ENCODE measurements around the gene ACOX3. TPM values are rescaled to one million over a fixed set of nuclear protein-coding genes. Genes with fewer than 3 reads are reported as not detected.
A peak's percentile ranks its signal among the peaks of the same experiment; 100 is the strongest.

ACOX3 gene
- polyA plus RNA-seq, 2 of the 4 experiments (the other 2 are of a cell fraction): 4.9 to 8.2 TPM

DNA sequence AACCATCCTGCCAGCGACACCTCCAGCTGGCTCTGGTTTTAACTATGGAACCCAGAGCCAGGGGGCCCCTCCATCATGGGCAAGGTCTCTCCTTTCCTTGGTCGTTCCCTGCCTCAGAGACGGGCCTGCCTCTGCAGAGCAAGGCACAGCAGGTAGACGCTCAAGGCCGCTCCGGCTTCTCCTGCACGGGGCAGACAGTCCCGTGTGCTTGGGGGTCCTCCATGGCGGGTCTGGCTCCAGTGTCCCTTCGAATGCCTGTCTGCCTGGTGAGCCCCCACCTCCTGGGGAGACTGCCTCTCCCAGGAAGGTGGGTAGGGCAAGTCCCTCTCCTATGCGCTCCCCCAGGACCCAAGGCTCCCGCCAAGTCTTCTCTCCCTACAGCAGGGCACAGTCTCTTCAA is 71.5 kb downstream of the ACOX3 start:
- H3K4me1 ChIP-seq: no peaks in the 10 kb centered on the region
- TF ChIP-seq ZC3H11A (IDR thresholded peaks at IDR 0.05) (no peak), HDAC2 (IDR thresholded peaks at IDR 0.05) (no peak), EHF (CRISPR knock-in tag; IDR thresholded peaks at IDR 0.05) (no peak)
- FAIRE-seq: no peak
- no peak for ATAC-seq
- H3K4me3 ChIP-seq: no peak overlapping the region
- 93% methylated on average over 5 of the region's 12 CpGs for WGBS (ENCODE audit: missing lambda C conversion rate)
- ChIA-PET CTCF (interaction anchor here (1.8 kb wide), 1 partner anchor 102 kb away, joined by 4 read pairs; no protein-coding TSS in a partner anchor), POLR2A (no interaction called here)
- H3K9me3 ChIP-seq: no peaks in the 10 kb centered on the region
- no peak overlapping the region for H3K4me2 ChIP-seq
- H3K27ac ChIP-seq: no peak overlapping the region
- no peak for DNase-seq (ENCODE audit: low read depth in 1 of 2, low spot score in 1 of 2)

DNA sequence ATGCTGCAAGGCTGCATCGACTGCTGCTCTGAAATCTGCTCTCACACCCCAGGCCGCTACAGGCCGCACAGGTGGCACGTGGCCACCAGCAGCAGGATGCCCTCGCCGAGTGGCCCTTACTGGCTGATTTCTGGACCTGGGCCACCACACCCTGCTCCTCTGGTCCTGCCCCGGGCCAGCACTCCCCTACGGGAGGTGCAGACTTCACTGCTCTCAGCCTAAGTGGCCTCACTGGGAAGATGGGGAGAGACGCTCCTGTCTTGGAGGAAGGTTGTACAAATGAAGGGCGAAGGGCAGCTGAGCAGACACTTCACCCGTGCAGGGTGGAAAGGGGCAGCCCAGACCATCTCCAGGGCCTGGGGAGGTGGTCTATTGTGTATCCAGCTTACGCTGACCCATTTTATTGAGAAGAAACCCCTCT is 72.5 kb downstream of the ACOX3 start:
- H3K4me1 ChIP-seq: no peaks in the 10 kb centered on the region
- ATAC-seq: peak in 1 of 2 experiments; percentile 36; a peak in 2 of 6 replicates
- WGBS (ENCODE audit: missing lambda C conversion rate): 93% methylated on average over 9 of the region's 12 CpGs
- no peak overlapping the region for H3K27ac ChIP-seq
- no peak overlapping the region for H3K4me3 ChIP-seq
- TF ChIP-seq, protein P1, sequence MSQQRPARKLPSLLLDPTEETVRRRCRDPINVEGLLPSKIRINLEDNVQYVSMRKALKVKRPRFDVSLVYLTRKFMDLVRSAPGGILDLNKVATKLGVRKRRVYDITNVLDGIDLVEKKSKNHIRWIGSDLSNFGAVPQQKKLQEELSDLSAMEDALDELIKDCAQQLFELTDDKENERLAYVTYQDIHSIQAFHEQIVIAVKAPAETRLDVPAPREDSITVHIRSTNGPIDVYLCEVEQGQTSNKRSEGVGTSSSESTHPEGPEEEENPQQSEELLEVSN (IDR thresholded peaks at IDR 0.05; ENCODE audit: borderline replicate concordance, low read depth): no peak
- TF ChIP-seq HOXB5 (CRISPR knock-in tag; IDR thresholded peaks at IDR 0.05) (no peak), SMC3 (IDR thresholded peaks at IDR 0.05) (no peak), HDAC2 (IDR thresholded peaks at IDR 0.05) (no peak), FOXS1 (CRISPR knock-in tag; IDR thresholded peaks at IDR 0.05) (no peak), MAZ (IDR thresholded peaks at IDR 0.05; ENCODE audit: borderline replicate concordance, low read depth, low read length) (no peak), NPAS2 (CRISPR knock-in tag; IDR thresholded peaks at IDR 0.05; ENCODE audit: borderline replicate concordance) (no peak), RARB (CRISPR knock-in tag; IDR thresholded peaks at IDR 0.05) (no peak), ZSCAN20 (CRISPR knock-in tag; IDR thresholded peaks at IDR 0.05) (no peak), ZFP36 (IDR thresholded peaks at IDR 0.05; ENCODE audit: borderline replicate concordance, partially characterized antibody) (no peak), POLR2AphosphoS2 (conservative IDR thresholded peaks at IDR 0.05; ENCODE audit: low read length) (no peak)
- TF ChIP-seq, protein P2, sequence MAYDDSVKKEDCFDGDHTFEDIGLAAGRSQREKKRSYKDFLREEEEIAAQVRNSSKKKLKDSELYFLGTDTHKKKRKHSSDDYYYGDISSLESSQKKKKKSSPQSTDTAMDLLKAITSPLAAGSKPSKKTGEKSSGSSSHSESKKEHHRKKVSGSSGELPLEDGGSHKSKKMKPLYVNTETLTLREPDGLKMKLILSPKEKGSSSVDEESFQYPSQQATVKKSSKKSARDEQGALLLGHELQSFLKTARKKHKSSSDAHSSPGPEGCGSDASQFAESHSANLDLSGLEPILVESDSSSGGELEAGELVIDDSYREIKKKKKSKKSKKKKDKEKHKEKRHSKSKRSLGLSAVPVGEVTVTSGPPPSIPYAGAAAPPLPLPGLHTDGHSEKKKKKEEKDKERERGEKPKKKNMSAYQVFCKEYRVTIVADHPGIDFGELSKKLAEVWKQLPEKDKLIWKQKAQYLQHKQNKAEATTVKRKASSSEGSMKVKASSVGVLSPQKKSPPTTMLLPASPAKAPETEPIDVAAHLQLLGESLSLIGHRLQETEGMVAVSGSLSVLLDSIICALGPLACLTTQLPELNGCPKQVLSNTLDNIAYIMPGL (CRISPR knock-in tag; IDR thresholded peaks at IDR 0.05; ENCODE audit: borderline replicate concordance): no peak
- TF ChIP-seq, protein P3, sequence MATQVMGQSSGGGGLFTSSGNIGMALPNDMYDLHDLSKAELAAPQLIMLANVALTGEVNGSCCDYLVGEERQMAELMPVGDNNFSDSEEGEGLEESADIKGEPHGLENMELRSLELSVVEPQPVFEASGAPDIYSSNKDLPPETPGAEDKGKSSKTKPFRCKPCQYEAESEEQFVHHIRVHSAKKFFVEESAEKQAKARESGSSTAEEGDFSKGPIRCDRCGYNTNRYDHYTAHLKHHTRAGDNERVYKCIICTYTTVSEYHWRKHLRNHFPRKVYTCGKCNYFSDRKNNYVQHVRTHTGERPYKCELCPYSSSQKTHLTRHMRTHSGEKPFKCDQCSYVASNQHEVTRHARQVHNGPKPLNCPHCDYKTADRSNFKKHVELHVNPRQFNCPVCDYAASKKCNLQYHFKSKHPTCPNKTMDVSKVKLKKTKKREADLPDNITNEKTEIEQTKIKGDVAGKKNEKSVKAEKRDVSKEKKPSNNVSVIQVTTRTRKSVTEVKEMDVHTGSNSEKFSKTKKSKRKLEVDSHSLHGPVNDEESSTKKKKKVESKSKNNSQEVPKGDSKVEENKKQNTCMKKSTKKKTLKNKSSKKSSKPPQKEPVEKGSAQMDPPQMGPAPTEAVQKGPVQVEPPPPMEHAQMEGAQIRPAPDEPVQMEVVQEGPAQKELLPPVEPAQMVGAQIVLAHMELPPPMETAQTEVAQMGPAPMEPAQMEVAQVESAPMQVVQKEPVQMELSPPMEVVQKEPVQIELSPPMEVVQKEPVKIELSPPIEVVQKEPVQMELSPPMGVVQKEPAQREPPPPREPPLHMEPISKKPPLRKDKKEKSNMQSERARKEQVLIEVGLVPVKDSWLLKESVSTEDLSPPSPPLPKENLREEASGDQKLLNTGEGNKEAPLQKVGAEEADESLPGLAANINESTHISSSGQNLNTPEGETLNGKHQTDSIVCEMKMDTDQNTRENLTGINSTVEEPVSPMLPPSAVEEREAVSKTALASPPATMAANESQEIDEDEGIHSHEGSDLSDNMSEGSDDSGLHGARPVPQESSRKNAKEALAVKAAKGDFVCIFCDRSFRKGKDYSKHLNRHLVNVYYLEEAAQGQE (IDR thresholded peaks at IDR 0.05): no peak
- TF ChIP-seq, protein P4, sequence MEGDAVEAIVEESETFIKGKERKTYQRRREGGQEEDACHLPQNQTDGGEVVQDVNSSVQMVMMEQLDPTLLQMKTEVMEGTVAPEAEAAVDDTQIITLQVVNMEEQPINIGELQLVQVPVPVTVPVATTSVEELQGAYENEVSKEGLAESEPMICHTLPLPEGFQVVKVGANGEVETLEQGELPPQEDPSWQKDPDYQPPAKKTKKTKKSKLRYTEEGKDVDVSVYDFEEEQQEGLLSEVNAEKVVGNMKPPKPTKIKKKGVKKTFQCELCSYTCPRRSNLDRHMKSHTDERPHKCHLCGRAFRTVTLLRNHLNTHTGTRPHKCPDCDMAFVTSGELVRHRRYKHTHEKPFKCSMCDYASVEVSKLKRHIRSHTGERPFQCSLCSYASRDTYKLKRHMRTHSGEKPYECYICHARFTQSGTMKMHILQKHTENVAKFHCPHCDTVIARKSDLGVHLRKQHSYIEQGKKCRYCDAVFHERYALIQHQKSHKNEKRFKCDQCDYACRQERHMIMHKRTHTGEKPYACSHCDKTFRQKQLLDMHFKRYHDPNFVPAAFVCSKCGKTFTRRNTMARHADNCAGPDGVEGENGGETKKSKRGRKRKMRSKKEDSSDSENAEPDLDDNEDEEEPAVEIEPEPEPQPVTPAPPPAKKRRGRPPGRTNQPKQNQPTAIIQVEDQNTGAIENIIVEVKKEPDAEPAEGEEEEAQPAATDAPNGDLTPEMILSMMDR (IDR thresholded peaks at IDR 0.05): no peak
- CTCF ChIA-PET: interaction anchor here (1.8 kb wide), 1 partner anchor 101 kb away, joined by 4 read pairs; no protein-coding TSS in a partner anchor
- FAIRE-seq: no peak
- no peak overlapping the region for H3K4me2 ChIP-seq
- POLR2A ChIA-PET: no interaction called here
- no peak for DNase-seq (ENCODE audit: low read depth in 1 of 2, low spot score in 1 of 2)
- H3K9me3 ChIP-seq: no peaks in the 10 kb centered on the region
